ENCODE results near the gene COL27A1. TPM values are rescaled to one million over a fixed set of nuclear protein-coding genes. Genes with fewer than 3 reads are reported as not detected.
"Not testable (repeated sequence)": the region's sequence is repeated elsewhere in the genome, so short reads cannot be mapped to it uniquely, and the experiment has no call there.

Gene COL27A1
- total and polyA plus RNA-seq, 3 donors from 2014 or later: 9.3 to 68.8 (median 25.7) TPM

- Histone ChIP-seq H3K27me3 (no peaks in the 10 kb centered on the region), H3K27ac (no peak overlapping the region), H3K9me3 (no peaks in the 10 kb centered on the region), H3K36me3 (ENCODE audit: low read depth, missing control alignments) (no peaks in the 10 kb centered on the region), H3K4me3 (no peak overlapping the region), H3K4me1 (peaks cover 4% of the 10 kb centered on the region)
- TF ChIP-seq CTCF (IDR thresholded peaks at IDR 0.05): no peak
- no peak for TF ChIP-seq POLR2A (IDR thresholded peaks at IDR 0.05)
- no peak for DNase-seq
- WGBS, 2 donors: 56 to 75% methylated on average over 1 of the region's 1 CpG
- intact Hi-C loops (cut with DNase I; ENCODE audit: low total_unique reads): no loop called here
These were observed 31.2 kb upstream of the COL27A1 start for GRCh38 chr9:114124138-114124537.

GRCh38 chr9:114124666-114125475 lies 30.5 kb upstream of the COL27A1 start:
- Histone ChIP-seq H3K4me3 (no peak overlapping the region), H3K36me3 (ENCODE audit: low read depth, missing control alignments) (no peaks in the 10 kb centered on the region), H3K4me1 (no peaks in the 10 kb centered on the region), H3K27ac (no peak overlapping the region), H3K27me3 (no peaks in the 10 kb centered on the region), H3K9me3 (no peaks in the 10 kb centered on the region)
- DNase-seq: no peak
- WGBS, 2 donors: 86 to 89% methylated on average over 12 to 13 of the region's 13 CpGs
- TF ChIP-seq CTCF (IDR thresholded peaks at IDR 0.05): no peak
- intact Hi-C loops (cut with DNase I; ENCODE audit: low total_unique reads): no loop called here

GRCh38 chr9:114125476-114126013 lies 29.8 kb upstream of the COL27A1 start:
- Histone ChIP-seq H3K27ac (no peak overlapping the region), H3K36me3 (ENCODE audit: low read depth, missing control alignments) (no peaks in the 10 kb centered on the region), H3K9me3 (no peaks in the 10 kb centered on the region), H3K4me3 (no peak overlapping the region), H3K27me3 (no peaks in the 10 kb centered on the region), H3K4me1 (no peaks in the 10 kb centered on the region)
- DNase-seq: no peak
- intact Hi-C loops (cut with DNase I; ENCODE audit: low total_unique reads): no loop called here
- TF ChIP-seq POLR2A (IDR thresholded peaks at IDR 0.05) (no peak), CTCF (IDR thresholded peaks at IDR 0.05) (no peak)
- WGBS, 2 donors: 82 to 99% methylated on average over 6 to 10 of the region's 10 CpGs

- Histone ChIP-seq H3K9me3 (no peaks in the 10 kb centered on the region), H3K27ac (no peak overlapping the region), H3K4me3 (no peak overlapping the region), H3K4me1 (no peaks in the 10 kb centered on the region), H3K27me3 (no peaks in the 10 kb centered on the region), H3K36me3 (ENCODE audit: low read depth, missing control alignments) (no peaks in the 10 kb centered on the region)
- WGBS, 2 donors: 74 to 88% methylated on average over 11 to 13 of the region's 13 CpGs
- no peak for DNase-seq
- TF ChIP-seq CTCF (IDR thresholded peaks at IDR 0.05): no peak
- TF ChIP-seq POLR2A (IDR thresholded peaks at IDR 0.05): no peak
- intact Hi-C loops (cut with DNase I; ENCODE audit: low total_unique reads): no loop called here
These were observed 28.9 kb upstream of the COL27A1 start for GRCh38 chr9:114126247-114127060.

GRCh38 chr9:114128759-114129158 lies 26.6 kb upstream of the COL27A1 start:
- H3K9me3 ChIP-seq; DNase-seq; H3K36me3 ChIP-seq (ENCODE audit: low read depth, missing control alignments); H3K4me3 ChIP-seq; H3K4me1 ChIP-seq; intact Hi-C loops (cut with DNase I; ENCODE audit: low total_unique reads); H3K27me3 ChIP-seq; H3K27ac ChIP-seq: not testable (repeated sequence)
- WGBS, 2 donors: 93 to 95% methylated on average over 3 of the region's 3 CpGs

Measured in testis (tissue), 3 donors.